ENCODE results near the gene SPIRE1. TPM values are rescaled to one million over a fixed set of nuclear protein-coding genes. Genes with fewer than 3 reads are reported as not detected.

SPIRE1 gene
- total RNA-seq, 2 donors from 2014 or later: 14.2 to 17.2 TPM

- H3K4me3 Mint-ChIP-seq: no peak overlapping the region
- no peaks in the 10 kb centered on the region for H3K9me3 Mint-ChIP-seq
- no peaks in the 10 kb centered on the region for H3K4me1 Mint-ChIP-seq
- Histone ChIP-seq H3K27ac (ENCODE audit: low read depth, low read length) (no peak overlapping the region), H3K9ac (ENCODE audit: extremely low read depth, low read length, poor library complexity, severe bottlenecking) (no peak overlapping the region), H3K36me3 (ENCODE audit: control insufficient read depth, insufficient read depth, low read length) (no peaks in the 10 kb centered on the region), H3K4me3 (ENCODE audit: low read length) (no peak overlapping the region), H3K4me1 (ENCODE audit: control insufficient read depth, insufficient read depth, low read length) (no peaks in the 10 kb centered on the region), H3K27me3 (ENCODE audit: control insufficient read depth, insufficient read depth, low read length, poor library complexity, severe bottlenecking) (no peaks in the 10 kb centered on the region), H3K9me3 (ENCODE audit: control insufficient read depth, low read length) (no peaks in the 10 kb centered on the region)
- 73% methylated on average over 1 of the region's 1 CpG; no CpG with 5 or more reads in 1 of the 2 experiments for WGBS, 2 experiments (ENCODE audit: insufficient coverage in 1 of 2, insufficient read length in 1 of 2)
- H3K36me3 Mint-ChIP-seq (ENCODE audit: low read depth): no peaks in the 10 kb centered on the region
- TF ChIP-seq CTCF (conservative IDR thresholded peaks at IDR 0.05): peak; percentile 50
- no peak for DNase-seq
- no peaks in the 10 kb centered on the region for H3K27me3 Mint-ChIP-seq (ENCODE audit: insufficient read depth)
- no peak overlapping the region for H3K27ac Mint-ChIP-seq
Observed at GRCh38 chr18:12531749-12532148, 126.2 kb downstream of the SPIRE1 start.

DNA sequence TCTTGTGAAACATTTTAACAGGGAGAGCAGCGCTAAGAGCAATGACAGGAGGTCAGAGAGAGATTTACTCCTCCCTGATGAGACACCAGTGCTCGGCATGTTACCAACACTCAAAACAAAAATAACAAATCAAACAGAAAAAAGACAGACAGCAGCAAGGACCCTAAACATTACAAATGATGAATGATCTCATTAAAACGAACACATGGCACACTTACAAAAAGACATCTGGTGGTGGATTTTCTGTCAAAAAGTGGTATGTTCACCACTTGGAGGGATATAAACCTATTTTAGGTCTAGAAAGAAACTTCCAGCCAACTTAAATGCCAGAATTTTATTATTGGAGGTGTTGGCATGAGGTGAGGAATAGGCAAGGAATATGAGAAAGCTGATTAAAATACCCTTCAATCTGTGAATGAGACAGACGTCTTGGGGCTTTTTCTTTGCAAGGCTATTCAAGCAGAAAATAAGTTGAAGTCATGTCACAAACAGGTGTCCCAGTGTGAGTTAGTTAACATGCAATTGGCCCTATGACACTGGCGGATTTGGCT, 137.4 kb downstream of the SPIRE1 start:
- Mint-ChIP-seq H3K27ac (no peak overlapping the region), H3K4me1 (peaks cover 3% of the 10 kb centered on the region), H3K27me3 (ENCODE audit: insufficient read depth) (no peaks in the 10 kb centered on the region), H3K36me3 (ENCODE audit: low read depth) (no peaks in the 10 kb centered on the region), H3K4me3 (no peak overlapping the region), H3K9me3 (no peaks in the 10 kb centered on the region)
- H3K27me3 ChIP-seq (ENCODE audit: control insufficient read depth, insufficient read depth, low read length, poor library complexity, severe bottlenecking): no peaks in the 10 kb centered on the region
- peak overlapping the region; percentile 7 for H3K9ac ChIP-seq (ENCODE audit: extremely low read depth, low read length, poor library complexity, severe bottlenecking)
- TF ChIP-seq CTCF (conservative IDR thresholded peaks at IDR 0.05): no peak
- H3K36me3 ChIP-seq (ENCODE audit: control insufficient read depth, insufficient read depth, low read length): no peaks in the 10 kb centered on the region
- WGBS, 2 experiments (ENCODE audit: insufficient coverage in 1 of 2, insufficient read length in 1 of 2): 63 to 84% methylated on average over 2 to 5 of the region's 5 CpGs
- no peaks in the 10 kb centered on the region for H3K4me1 ChIP-seq (ENCODE audit: control insufficient read depth, insufficient read depth, low read length)
- no peak for DNase-seq
- no peak overlapping the region for H3K4me3 ChIP-seq (ENCODE audit: low read length)
- no peaks in the 10 kb centered on the region for H3K9me3 ChIP-seq (ENCODE audit: control insufficient read depth, low read length)
- peak overlapping the region; percentile 54 for H3K27ac ChIP-seq (ENCODE audit: low read depth, low read length)

- Histone ChIP-seq H3K4me1 (ENCODE audit: control insufficient read depth, insufficient read depth, low read length) (no peaks in the 10 kb centered on the region), H3K4me3 (ENCODE audit: low read length) (no peak overlapping the region), H3K36me3 (ENCODE audit: control insufficient read depth, insufficient read depth, low read length) (no peaks in the 10 kb centered on the region), H3K9me3 (ENCODE audit: control insufficient read depth, low read length) (no peaks in the 10 kb centered on the region), H3K9ac (ENCODE audit: extremely low read depth, low read length, poor library complexity, severe bottlenecking) (no peak overlapping the region), H3K27ac (ENCODE audit: low read depth, low read length) (no peak overlapping the region), H3K27me3 (ENCODE audit: control insufficient read depth, insufficient read depth, low read length, poor library complexity, severe bottlenecking) (no peaks in the 10 kb centered on the region)
- Mint-ChIP-seq H3K9me3 (no peaks in the 10 kb centered on the region), H3K27me3 (ENCODE audit: insufficient read depth) (no peaks in the 10 kb centered on the region), H3K4me3 (no peak overlapping the region), H3K27ac (no peak overlapping the region), H3K36me3 (ENCODE audit: low read depth) (peaks cover 2% of the 10 kb centered on the region), H3K4me1 (peaks cover 3% of the 10 kb centered on the region)
- TF ChIP-seq CTCF (conservative IDR thresholded peaks at IDR 0.05): no peak
- no peak for DNase-seq
- WGBS, 2 experiments (ENCODE audit: insufficient coverage in 1 of 2, insufficient read length in 1 of 2): 94 to 100% methylated on average over 4 to 5 of the region's 6 CpGs
Observed at GRCh38 chr18:12518832-12519531, 138.9 kb downstream of the SPIRE1 start.

Measured in endodermal cell (in vitro differentiated cells).